GM23338 (cell line): ENCODE results near the gene DDX39B. TPM values are rescaled to one million over a fixed set of nuclear protein-coding genes. Genes with fewer than 3 reads are reported as not detected.
"Not testable (repeated sequence)": the region's sequence is repeated elsewhere in the genome, so short reads cannot be mapped to it uniquely, and the experiment has no call there.

Experiments used
- ATAC-seq: fragments of 200-7000 bp; cut with Tn5 transposase; 3 replicates; pipeline ENCODE4 v1.9.1; 2020
- DNase-seq: peaks from one replicate; pipeline ENCODE4 v3.0.0-alpha.2; 2015; ENCODE audit warnings: low spot score
- H2AFZ ChIP-seq: fragments of 200-600 bp; sonication (generic); 2 replicates; pipeline ENCODE4 v1.8.0; 2016; ENCODE audit warnings: antibody characterized with exemption, mild to moderate bottlenecking, moderate library complexity
- H3F3A ChIP-seq: fragments of 200-600 bp; sonication (generic); replicated peaks from 2 replicates; pipeline ENCODE4 v1.8.0; 2017; ENCODE audit warnings: antibody characterized with exemption, mixed run types, low read depth
- H3K27ac ChIP-seq: fragments of 200-600 bp; sonication (generic); 2 replicates; pipeline ENCODE4 v1.6.1; 2016; ENCODE audit warnings: low read depth
- H3K27me3 ChIP-seq: fragments of 200-600 bp; sonication (generic); 2 replicates; pipeline ENCODE4 v1.8.0; 2016; ENCODE audit warnings: mild to moderate bottlenecking, mixed run types, moderate library complexity; ENCODE audit not compliant: insufficient read depth
- H3K36me3 ChIP-seq: fragments of 200-600 bp; sonication (generic); 2 replicates; pipeline ENCODE4 v1.8.0; 2016; ENCODE audit warnings: mild to moderate bottlenecking; ENCODE audit not compliant: insufficient read depth
- H3K4me1 ChIP-seq: fragments of 200-600 bp; sonication (generic); 2 replicates; pipeline ENCODE4 v1.8.0; 2016; ENCODE audit warnings: mild to moderate bottlenecking, moderate library complexity; ENCODE audit not compliant: insufficient read depth
- H3K4me2 ChIP-seq: fragments of 200-600 bp; sonication (generic); 2 replicates; pipeline ENCODE4 v1.7.1; 2017; ENCODE audit warnings: mixed run types
- H3K4me3 ChIP-seq: fragments of 200-600 bp; sonication (generic); 2 replicates; pipeline ENCODE4 v1.6.1; 2016; ENCODE audit warnings: mixed run types
- H3K79me2 ChIP-seq: fragments of 200-600 bp; sonication (generic); replicated peaks from 2 replicates; pipeline ENCODE4 v1.8.0; 2017; ENCODE audit warnings: mild to moderate bottlenecking; ENCODE audit not compliant: insufficient read depth
- H3K9me2 ChIP-seq: fragments of 200-600 bp; sonication (generic); 2 replicates; pipeline ENCODE4 v1.8.0; 2017; ENCODE audit not compliant: insufficient read depth
- H4K20me1 ChIP-seq: fragments of 200-600 bp; sonication (generic); replicated peaks from 2 replicates; pipeline ENCODE4 v1.8.0; 2017; ENCODE audit warnings: mild to moderate bottlenecking; ENCODE audit not compliant: insufficient read depth
- H3K27ac Mint-ChIP-seq: 2 replicates; pipeline ENCODE4 v1.8.0; 2020; ENCODE audit warnings: inconsistent platforms, mild to moderate bottlenecking, moderate library complexity, mixed read lengths
- H3K27me3 Mint-ChIP-seq: 3 replicates; pipeline ENCODE4 v1.8.0; 2022; ENCODE audit warnings: low read depth, mild to moderate bottlenecking, moderate library complexity, mixed read lengths, inconsistent platforms; ENCODE audit not compliant: insufficient read depth, poor library complexity
- H3K36me3 Mint-ChIP-seq: 3 replicates; pipeline ENCODE4 v1.8.0; 2021; ENCODE audit warnings: low read depth, mild to moderate bottlenecking, inconsistent platforms, moderate library complexity, mixed read lengths
- H3K4me1 Mint-ChIP-seq: 3 replicates; pipeline ENCODE4 v1.8.0; 2020; ENCODE audit warnings: mild to moderate bottlenecking, inconsistent platforms, mixed read lengths
- H3K4me3 Mint-ChIP-seq: 3 replicates; pipeline ENCODE4 v1.8.0; 2021; ENCODE audit warnings: moderate library complexity, mild to moderate bottlenecking, inconsistent platforms, mixed read lengths
- H3K9me3 Mint-ChIP-seq: 3 replicates; pipeline ENCODE4 v1.8.0; 2020; ENCODE audit warnings: moderate library complexity, mild to moderate bottlenecking, inconsistent platforms, mixed read lengths
- JUNB ChIP-seq: IDR thresholded peaks from one replicate; pipeline ENCODE4 v1.6.1; 2016; ENCODE audit warnings: antibody characterized with exemption; ENCODE audit not compliant: unreplicated experiment
- POLR2AphosphoS5 ChIP-seq: IDR thresholded peaks from 2 replicates; pipeline ENCODE4 v1.6.1; 2016; ENCODE audit warnings: antibody characterized with exemption, low read depth
- ZNF114 ChIP-seq: fragments of 250-450 bp; sonication (Bioruptor Pico); IDR thresholded peaks from 2 replicates; pipeline ENCODE4 v1.5.0; 2020; ENCODE audit warnings: mild to moderate bottlenecking, moderate library complexity
- polyA plus RNA-seq: library from polyadenylated mRNA; unstranded; fragments of >200 nt; fragmentation: Nextera tagmentation; extraction: Ambion mirVana; gene quantifications from 2 replicates; pipeline ENCODE4 v1.2.1, GENCODE V29; 2016
- total RNA-seq: library from RNA; depleted of rRNA; stranded (reverse); fragments of >200 nt; shearing (Covaris generic); gene quantifications from 2 replicates; pipeline ENCODE4 v1.2.3, GENCODE V29; 2014
- TF ChIP-seq, protein P1 (sequence below): IDR thresholded peaks from 2 replicates; pipeline ENCODE4 v1.6.1; 2016; ENCODE audit warnings: antibody characterized with exemption
- TF ChIP-seq, protein P2 (sequence below), 2 experiments: fragments of 200-600 bp in 1 of 2; sonication (generic) in 1 of 2; conservative IDR thresholded peaks; 2 replicates each; pipeline versions ENCODE4 v1.5.1 to v1.6.1; 2016 to 2017; ENCODE audit warnings: antibody characterized with exemption in 2 of 2, low read depth in 2 of 2, mild to moderate bottlenecking in 2 of 2, moderate library complexity in 1 of 2

DDX39B gene
- total and polyA plus RNA-seq, 2 experiments from 2014 or later, result 341 to 849 TPM

DNA sequence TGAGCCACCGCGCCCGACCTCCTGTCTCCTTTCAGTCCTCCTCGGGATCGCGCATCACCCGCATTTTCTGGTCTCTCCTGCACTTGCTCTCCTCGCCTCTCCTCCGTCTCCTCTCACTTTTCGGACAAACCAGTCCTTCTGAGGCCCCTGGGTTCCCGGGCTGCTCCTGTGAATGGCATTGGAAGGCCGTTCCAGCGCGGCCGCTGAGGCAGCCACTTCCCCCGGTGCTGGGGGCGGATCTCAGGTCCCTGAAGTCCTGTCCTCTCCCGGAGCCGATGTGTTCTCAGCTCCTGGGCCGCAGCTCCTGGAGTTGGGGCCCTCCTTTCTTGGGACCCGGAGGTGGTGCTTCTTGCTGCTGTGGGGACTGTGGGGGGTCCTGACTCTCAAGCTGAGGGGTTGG is 43.1 kb downstream of the DDX39B start (continued):
- TF ChIP-seq, protein P1, sequence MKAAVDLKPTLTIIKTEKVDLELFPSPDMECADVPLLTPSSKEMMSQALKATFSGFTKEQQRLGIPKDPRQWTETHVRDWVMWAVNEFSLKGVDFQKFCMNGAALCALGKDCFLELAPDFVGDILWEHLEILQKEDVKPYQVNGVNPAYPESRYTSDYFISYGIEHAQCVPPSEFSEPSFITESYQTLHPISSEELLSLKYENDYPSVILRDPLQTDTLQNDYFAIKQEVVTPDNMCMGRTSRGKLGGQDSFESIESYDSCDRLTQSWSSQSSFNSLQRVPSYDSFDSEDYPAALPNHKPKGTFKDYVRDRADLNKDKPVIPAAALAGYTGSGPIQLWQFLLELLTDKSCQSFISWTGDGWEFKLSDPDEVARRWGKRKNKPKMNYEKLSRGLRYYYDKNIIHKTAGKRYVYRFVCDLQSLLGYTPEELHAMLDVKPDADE, result no peak

DNA sequence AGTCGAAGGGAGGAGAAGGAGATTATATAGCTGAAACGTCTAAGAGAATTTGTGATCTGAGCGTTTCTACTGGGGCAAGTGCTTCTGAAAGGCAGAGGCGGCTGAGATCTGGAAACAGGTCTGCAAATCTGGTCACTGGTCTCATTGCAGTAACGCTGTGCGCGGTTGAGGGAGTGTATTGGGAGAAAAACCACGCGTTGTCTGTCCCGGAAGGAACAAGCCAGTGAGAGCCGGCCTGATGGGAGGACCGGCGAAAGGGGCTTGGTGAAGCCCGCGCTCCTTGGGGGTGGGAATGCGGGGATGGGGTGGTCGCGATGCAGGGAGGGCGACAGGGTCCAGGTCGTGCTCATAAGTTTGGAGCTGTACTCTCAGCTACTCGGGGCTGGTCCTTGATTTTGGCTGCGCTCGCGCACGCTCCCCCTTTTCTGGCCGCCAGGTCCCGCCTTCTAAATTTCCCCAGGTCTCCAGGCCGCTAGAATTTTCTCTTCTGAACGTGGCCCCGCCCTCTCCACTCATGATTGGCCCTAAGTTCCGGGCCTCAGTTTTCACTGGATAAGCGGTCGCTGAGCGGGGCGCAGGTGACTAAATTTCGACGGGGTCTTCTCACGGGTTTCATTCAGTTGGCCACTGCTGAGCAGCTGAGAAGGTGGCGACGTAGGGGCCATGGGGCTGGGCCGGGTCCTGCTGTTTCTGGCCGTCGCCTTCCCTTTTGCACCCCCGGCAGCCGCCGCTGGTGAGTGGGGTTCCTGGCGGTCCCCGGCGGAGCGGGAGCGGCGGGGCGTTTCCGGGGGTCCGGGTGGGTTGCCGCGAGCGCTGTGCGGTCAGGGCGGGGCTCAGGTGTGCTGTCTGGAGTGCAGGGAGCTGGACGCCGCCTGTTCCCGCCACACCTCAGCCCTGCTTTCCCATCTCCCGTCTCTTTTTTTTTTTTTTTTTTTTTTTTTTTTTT is 44.0 kb downstream of the DDX39B start, which contains the start of gene MICB:
Gene MICB (plus strand): TSS at position 615 of the 946 bp plus-strand sequence. CDS start 49 bp downstream, at position 664.
- Mint-ChIP-seq H3K27ac (peak within 1 kb of the TSS; percentile 74), H3K27me3 (peaks cover 30% of the 10 kb centered on the region), H3K9me3 (no peaks in the 10 kb centered on the region; the same call in 2 of the 3 replicates), H3K4me1 (peaks cover 42% of the 10 kb centered on the region), H3K36me3 (no peaks in the 10 kb centered on the region), H3K4me3 (peak within 1 kb of the TSS; percentile 91)
- Histone ChIP-seq H3F3A (no peaks in the 10 kb centered on the region), H3K9me2 (no peaks in the 10 kb centered on the region), H4K20me1 (peaks cover 8% of the 10 kb centered on the region), H3K36me3 (no peaks in the 10 kb centered on the region), H3K27ac (no peak within 1 kb of the TSS), H3K4me2 (peak within 1 kb of the TSS; percentile 79), H3K4me3 (peak within 1 kb of the TSS; percentile 80), H2AFZ (peak within 1 kb of the TSS; percentile 44; the same call in 1 of the 2 replicates), H3K4me1 (peaks cover 22% of the 10 kb centered on the region), H3K79me2 (peaks cover 24% of the 10 kb centered on the region), H3K27me3 (peaks cover 38% of the 10 kb centered on the region)
- DNase-seq (peak; percentile 99), ATAC-seq (peak; percentile 63)
- no peak for TF ChIP-seq ZNF114
- no peak for TF ChIP-seq JUNB
- peak; percentile 85 for TF ChIP-seq POLR2AphosphoS5
- TF ChIP-seq, protein P2, sequence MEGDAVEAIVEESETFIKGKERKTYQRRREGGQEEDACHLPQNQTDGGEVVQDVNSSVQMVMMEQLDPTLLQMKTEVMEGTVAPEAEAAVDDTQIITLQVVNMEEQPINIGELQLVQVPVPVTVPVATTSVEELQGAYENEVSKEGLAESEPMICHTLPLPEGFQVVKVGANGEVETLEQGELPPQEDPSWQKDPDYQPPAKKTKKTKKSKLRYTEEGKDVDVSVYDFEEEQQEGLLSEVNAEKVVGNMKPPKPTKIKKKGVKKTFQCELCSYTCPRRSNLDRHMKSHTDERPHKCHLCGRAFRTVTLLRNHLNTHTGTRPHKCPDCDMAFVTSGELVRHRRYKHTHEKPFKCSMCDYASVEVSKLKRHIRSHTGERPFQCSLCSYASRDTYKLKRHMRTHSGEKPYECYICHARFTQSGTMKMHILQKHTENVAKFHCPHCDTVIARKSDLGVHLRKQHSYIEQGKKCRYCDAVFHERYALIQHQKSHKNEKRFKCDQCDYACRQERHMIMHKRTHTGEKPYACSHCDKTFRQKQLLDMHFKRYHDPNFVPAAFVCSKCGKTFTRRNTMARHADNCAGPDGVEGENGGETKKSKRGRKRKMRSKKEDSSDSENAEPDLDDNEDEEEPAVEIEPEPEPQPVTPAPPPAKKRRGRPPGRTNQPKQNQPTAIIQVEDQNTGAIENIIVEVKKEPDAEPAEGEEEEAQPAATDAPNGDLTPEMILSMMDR (conservative IDR thresholded peaks at IDR 0.05; ENCODE audit: low read depth in 2 of 2), result no peak

DNA sequence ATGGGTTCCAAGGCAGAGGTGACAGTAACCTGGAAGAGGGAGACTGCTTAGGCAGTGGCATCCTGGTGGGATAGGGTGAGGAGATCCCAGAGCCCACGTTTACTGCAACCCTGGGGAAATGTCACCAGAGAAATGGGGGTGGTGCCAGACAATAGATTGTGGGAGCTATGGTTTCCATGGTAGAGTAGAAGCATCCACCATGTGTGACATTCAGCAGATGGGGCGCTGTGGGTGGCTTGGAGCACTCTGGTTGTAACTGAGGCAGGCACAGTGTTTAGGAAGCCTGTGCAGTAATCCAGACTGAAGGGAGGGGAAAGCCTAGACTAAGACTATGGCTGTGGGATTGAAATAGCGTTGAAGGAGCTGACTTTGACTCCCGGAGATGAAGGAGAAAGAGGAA is 45.0 kb downstream of the DDX39B start:
- H3K36me3 Mint-ChIP-seq, H4K20me1 ChIP-seq, DNase-seq, ATAC-seq, H3K9me3 Mint-ChIP-seq, H3K27ac ChIP-seq, H3K36me3 ChIP-seq, H3K9me2 ChIP-seq, H2AFZ ChIP-seq, H3F3A ChIP-seq, H3K27ac Mint-ChIP-seq: not testable (repeated sequence)
- H3K4me1 Mint-ChIP-seq, result peaks cover 45% of the 10 kb centered on the region
- H3K4me3 Mint-ChIP-seq, result peak overlapping the region; percentile 91
- Histone ChIP-seq H3K4me3 (peak overlapping the region; percentile 80; the same call in 1 of the 2 replicates), H3K79me2 (peaks cover 14% of the 10 kb centered on the region), H3K4me1 (peaks cover 22% of the 10 kb centered on the region), H3K27me3 (peaks cover 38% of the 10 kb centered on the region), H3K4me2 (peak overlapping the region; percentile 79)
- H3K27me3 Mint-ChIP-seq, result peaks cover 30% of the 10 kb centered on the region
